Measurements from ENCODE around the gene UGT1A7. TPM values are rescaled to one million over a fixed set of nuclear protein-coding genes. Genes with fewer than 3 reads are reported as not detected.
A peak's percentile ranks its signal among the peaks of the same experiment; 100 is the strongest.

The UGT1A7 gene
- total and polyA plus RNA-seq, 2 donors from 2014 or later: 0.35 to 1.3 TPM

DNA sequence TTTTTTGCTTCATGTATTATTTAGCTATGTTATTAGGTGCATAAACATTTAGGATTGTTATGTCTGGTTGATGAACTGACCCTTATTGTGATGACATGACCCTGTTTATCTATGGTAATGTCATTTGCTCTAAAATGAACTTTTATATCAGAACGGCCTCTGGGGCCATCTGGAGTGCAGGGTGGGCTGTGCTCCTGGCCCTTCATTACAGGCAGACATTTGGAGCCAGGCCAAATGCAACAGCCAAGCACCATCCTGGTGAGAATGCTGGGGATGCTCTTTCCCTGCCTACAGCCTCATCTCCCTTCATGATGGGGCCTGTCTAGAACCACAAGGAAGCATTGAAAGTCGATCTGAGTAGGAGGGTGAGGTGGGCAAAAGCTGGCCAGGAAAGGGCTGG, 134.6 kb downstream of the UGT1A7 start:
- Histone ChIP-seq H3K9ac (ENCODE audit: low read length in 3 of 3) (no peak overlapping the region), H3K27ac (ENCODE audit: low read depth in 2 of 2, low read length in 2 of 2) (no peak overlapping the region), H3K4me1 (ENCODE audit: control insufficient read depth in 2 of 3, insufficient read depth in 2 of 3, low read depth in 1 of 3, low read length in 3 of 3) (no peaks in the 10 kb centered on the region), H3K36me3 (ENCODE audit: control insufficient read depth in 2 of 3, insufficient read depth in 3 of 3, low read length in 3 of 3) (no peaks in the 10 kb centered on the region), H3K4me3 (ENCODE audit: low read length in 3 of 3) (no peak overlapping the region), H3K9me3 (ENCODE audit: control insufficient read depth in 2 of 3, insufficient read depth in 1 of 3, low read length in 3 of 3) (no peaks in the 10 kb centered on the region), H3K27me3 (ENCODE audit: control insufficient read depth, insufficient read depth, low read length) (no peaks in the 10 kb centered on the region)
- DNase-seq: peak in 1 of 5 donors; percentile 13
- TF ChIP-seq CTCF (IDR thresholded peaks at IDR 0.05; ENCODE audit: borderline replicate concordance, extremely low read depth, insufficient read depth): no peak
- intact Hi-C loops (cut with DNase I): no loop called here
- FAIRE-seq: no peak

DNA sequence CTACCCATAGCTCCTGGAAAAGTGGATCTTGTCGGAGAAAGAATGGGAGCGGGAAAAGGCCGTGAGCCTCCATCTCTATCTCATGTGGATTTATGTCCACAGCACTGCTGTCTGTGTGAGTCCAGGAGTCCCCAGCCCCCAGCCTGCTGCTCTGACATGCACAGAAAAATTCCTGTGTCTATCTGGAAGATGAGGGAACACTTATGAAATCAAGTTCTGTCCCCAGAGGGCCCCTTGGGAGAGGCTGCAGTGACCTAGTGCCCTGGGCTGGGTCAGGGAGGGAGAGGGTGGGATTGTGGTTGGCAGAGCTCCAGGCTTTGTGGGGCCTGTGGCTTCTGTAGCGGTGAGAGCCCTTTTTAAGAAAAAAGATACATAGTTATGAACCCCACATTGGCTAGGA, 135.1 kb downstream of the UGT1A7 start:
- FAIRE-seq (no peak), DNase-seq (peak in 2 of 5 donors; percentile 23 to 40)
- no peaks in the 10 kb centered on the region for H3K36me3 ChIP-seq (ENCODE audit: control insufficient read depth in 2 of 3, insufficient read depth in 3 of 3, low read length in 3 of 3)
- no peak overlapping the region for H3K4me3 ChIP-seq (ENCODE audit: low read length in 3 of 3)
- intact Hi-C loops (cut with DNase I): no loop called here
- no peak overlapping the region for H3K9ac ChIP-seq (ENCODE audit: low read length in 3 of 3)
- TF ChIP-seq CTCF (IDR thresholded peaks at IDR 0.05; ENCODE audit: borderline replicate concordance, extremely low read depth, insufficient read depth): no peak
- H3K4me1 ChIP-seq (ENCODE audit: control insufficient read depth in 2 of 3, insufficient read depth in 2 of 3, low read depth in 1 of 3, low read length in 3 of 3): no peaks in the 10 kb centered on the region
- H3K27me3 ChIP-seq (ENCODE audit: control insufficient read depth, insufficient read depth, low read length): no peaks in the 10 kb centered on the region
- no peaks in the 10 kb centered on the region for H3K9me3 ChIP-seq (ENCODE audit: control insufficient read depth in 2 of 3, insufficient read depth in 1 of 3, low read length in 3 of 3)
- H3K27ac ChIP-seq (ENCODE audit: low read depth in 2 of 2, low read length in 2 of 2): no peak overlapping the region

DNA sequence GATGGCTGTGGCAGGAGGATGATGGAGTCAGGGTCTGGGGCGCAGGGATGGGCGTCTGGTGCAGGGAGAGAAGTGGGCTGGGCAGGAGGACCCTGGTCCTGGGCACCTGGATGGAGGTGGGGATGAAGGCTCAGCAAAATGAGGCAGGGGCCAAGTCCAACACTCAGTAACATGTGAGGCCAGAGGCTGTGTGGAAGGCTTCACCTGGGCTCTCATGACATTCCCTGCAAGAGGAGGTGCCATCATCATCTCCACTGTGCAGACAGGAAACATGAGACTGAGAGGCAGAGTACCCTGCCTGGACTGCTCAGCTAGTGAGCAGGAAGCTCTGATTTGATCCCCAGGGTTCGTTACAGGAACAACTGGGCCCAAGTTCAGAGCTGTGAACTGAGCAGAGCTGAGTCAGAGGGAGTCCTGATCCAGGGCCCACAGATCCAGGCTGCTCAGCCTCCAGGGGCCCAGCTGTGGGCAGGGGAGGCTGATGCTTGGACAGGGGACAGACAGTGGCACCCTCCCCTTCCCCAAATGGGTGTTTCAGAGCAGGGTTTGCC, 135.7 kb downstream of the UGT1A7 start:
- Histone ChIP-seq H3K27me3 (ENCODE audit: control insufficient read depth, insufficient read depth, low read length) (no peaks in the 10 kb centered on the region), H3K36me3 (ENCODE audit: control insufficient read depth in 2 of 3, insufficient read depth in 3 of 3, low read length in 3 of 3) (no peaks in the 10 kb centered on the region), H3K9ac (ENCODE audit: low read length in 3 of 3) (no peak overlapping the region), H3K4me3 (ENCODE audit: low read length in 3 of 3) (no peak overlapping the region), H3K4me1 (ENCODE audit: control insufficient read depth in 2 of 3, insufficient read depth in 2 of 3, low read depth in 1 of 3, low read length in 3 of 3) (no peaks in the 10 kb centered on the region), H3K9me3 (ENCODE audit: control insufficient read depth in 2 of 3, insufficient read depth in 1 of 3, low read length in 3 of 3) (no peaks in the 10 kb centered on the region), H3K27ac (ENCODE audit: low read depth in 2 of 2, low read length in 2 of 2) (no peak overlapping the region)
- DNase-seq (peak in 2 of 5 donors; percentile 20 to 43), FAIRE-seq (no peak)
- intact Hi-C loops (cut with DNase I): no loop called here
- no peak for TF ChIP-seq CTCF (IDR thresholded peaks at IDR 0.05; ENCODE audit: borderline replicate concordance, extremely low read depth, insufficient read depth)
